Stimulated activated CD8-positive, alpha-beta memory T cell treated with anti-CD3 and anti-CD28 coated beads, Interleukin-7, amount 100 ng/mL, for 4 hours (primary cell): ENCODE measurements around the gene MAP3K5.

Experiments
- DNase-seq, 2 donors: peaks; one replicate each; pipeline ENCODE4 v3.0.0-alpha.2; 2020; ENCODE audit warnings: low read depth in 2 of 2

MAP3K5 gene

GRCh38 chr6:136749359-136749997 lies 42.8 kb downstream of the MAP3K5 start:
- DNase-seq: no peak

DNA sequence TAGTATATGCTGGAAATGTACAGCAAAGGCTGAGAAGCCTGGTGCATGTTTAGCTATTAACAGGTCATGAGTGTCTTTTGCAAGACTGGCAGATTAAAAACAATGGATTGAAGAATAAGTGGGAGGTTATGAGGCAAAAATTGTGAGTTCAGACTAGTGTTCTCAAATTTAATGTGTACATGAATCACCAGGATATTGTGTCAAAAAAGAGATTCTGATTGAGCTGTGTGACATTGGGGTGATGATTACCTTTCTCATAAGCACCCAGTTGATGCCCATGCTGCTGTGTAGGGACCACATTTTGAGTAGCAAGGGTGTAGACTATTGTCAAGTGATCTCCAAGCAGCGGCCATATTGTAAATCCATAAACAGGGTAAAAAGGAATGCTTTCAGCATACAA lies 44.8 kb downstream of the MAP3K5 start:
- DNase-seq: no peak

- no peak for DNase-seq
Measured at GRCh38 chr6:136745300-136745699, 47.0 kb downstream of the MAP3K5 start.

DNA sequence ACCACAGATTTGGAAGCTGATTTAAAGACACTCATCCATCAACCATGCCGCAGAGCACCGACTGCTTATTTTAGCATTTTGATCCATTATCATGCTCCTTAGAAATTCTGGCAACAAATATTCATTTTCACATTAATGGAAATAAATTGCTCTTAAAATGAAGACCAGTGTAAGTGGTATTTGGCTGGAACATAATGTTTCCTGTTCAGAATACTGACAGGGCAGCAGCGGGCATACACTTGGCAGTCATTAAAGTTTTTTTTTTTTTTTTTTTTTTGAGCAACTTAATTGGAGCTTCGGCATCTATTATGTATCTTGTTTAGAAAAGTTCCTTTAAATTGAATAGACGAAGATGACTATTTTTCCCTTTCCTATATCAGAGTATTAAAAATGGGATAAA lies 47.4 kb downstream of the MAP3K5 start:
- DNase-seq: no peak

DNA sequence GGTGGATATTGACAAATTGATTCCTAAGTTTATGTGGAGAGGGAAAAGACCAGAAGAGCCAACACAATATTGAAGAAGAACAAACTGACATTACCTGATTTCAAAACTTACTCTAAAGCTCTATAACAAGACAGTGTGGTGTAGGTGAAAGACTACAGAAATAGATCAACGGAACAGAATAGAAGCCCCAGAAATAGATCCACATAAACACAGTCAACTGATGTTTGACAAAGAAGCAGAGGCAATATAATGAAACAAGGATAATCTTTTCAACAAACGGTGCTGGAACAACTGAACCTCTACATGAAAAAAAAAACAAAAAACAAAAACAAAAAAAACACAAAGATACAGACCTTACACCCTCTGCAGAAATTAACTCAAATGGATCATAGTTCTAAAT lies 50.2 kb downstream of the MAP3K5 start:
- no peak for DNase-seq

- no peak for DNase-seq
Measured at GRCh38 chr6:136740050-136740974, 52.0 kb downstream of the MAP3K5 start.

DNA sequence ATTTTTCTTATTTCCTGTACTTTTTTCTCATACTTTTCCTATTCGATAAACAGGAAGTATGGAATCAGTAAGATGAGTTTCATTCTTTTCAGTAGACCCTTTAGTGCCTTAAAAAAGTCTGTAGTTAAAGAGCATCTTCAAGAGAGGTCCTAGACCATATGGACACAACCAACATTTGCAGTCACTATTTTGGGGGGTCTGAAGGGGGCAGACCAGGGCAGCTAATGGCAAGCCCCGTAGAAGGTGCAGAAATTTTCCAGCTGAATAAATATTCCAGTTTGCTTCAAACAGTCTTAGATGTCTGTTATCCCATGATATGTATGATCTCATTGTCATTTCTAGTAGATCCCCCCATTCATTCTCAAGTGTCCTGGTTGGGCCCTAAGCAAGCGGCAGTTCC lies 52.8 kb downstream of the MAP3K5 start:
- no peak for DNase-seq

DNA sequence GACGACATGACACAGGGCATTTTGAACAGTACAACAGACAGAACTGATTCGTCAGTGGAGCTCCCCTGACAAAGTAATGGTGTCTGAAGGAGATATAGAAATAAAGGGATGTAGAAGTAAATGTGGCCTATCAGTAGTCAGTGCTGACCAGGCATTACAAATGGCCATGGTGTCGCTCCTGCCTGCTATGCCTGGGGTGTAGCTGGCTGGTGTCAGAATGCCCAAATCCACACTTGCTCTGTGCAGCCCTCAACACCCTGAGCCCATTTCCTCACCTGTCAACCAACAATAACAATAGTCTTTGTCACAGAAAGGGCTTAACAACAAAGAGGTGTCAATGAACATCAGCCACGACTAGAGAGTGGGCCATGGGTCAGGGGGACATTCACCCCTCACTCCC lies 53.2 kb downstream of the MAP3K5 start:
- no peak for DNase-seq

DNA sequence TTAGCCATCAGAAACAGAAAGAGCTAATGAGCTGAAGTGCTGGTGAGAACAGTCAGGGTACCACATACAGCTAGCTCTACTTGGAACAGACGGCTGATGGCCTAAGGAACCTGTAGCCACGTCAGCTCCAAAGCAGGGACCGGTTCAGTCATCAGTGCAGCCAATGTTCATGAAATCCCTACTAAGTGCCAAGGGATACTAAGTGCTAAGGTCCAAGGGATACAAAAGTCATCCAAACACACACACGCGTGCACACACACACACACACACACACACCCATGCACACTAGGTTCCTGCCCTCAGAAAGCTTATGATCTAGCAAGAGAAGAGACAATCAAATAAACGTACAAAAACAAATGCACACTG lies 53.6 kb downstream of the MAP3K5 start:
- DNase-seq: no peak

DNA sequence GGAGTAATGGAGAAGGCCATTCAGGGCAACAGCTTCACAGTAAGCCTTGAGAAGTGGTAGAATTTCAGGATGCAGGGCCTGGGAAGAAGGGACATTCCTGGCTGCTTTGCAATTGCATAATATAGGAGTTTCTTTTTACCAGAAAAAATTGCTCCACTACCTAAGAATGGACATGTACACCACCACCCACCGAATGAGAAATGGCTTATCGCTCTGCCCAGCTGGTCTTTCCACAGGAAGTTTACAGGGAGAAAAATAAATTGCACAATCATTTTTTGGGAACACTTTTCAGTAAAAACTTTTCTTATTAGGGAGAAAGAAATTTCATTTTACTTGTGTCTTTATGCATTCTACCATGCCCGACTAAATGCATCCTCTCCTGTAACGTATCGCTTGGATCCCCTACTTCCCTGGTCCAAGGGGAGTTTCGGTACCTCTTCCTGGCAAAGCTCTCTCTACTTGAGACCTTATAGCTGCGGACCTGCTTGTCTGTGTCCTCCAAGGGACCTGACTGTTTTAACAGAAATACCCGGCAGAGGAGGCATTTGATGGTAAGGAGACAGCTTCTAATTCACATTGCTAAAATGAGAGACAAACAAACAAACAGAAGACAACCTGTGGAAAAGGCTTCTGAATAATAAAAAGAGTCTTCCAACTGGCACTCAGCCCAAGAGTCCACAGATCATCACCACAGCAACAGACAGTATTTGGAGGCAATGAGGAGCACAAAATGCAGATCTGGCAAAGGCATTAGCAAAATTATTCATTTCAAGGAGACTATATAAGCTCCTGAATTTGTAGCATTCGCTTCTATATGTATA lies 54.2 kb downstream of the MAP3K5 start:
- no peak for DNase-seq

DNA sequence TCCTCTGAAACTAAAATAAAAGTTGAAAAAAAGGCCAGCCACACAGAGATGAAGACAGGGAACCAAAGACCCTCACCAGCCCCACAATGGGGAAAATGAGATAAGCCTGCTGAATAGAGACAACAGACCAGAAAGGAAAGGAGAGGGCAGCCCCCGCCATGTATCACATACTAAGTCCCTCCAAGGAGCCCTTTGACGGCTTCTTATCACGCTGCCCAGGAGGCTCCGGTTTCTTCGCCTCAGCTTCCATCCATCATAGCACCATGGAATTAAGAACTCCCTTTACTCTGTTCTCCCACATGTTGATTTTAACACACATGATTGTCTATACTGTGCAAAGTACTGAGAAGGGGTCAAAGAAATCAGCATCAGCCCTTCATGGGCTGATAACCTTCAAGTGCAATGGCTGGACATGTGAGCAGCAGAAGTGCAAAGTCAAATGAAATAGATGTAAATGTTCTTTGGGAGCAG lies 54.9 kb downstream of the MAP3K5 start:
- no peak for DNase-seq

- no peak for DNase-seq
Measured at GRCh38 chr6:136736281-136736960, 55.9 kb downstream of the MAP3K5 start.

DNA sequence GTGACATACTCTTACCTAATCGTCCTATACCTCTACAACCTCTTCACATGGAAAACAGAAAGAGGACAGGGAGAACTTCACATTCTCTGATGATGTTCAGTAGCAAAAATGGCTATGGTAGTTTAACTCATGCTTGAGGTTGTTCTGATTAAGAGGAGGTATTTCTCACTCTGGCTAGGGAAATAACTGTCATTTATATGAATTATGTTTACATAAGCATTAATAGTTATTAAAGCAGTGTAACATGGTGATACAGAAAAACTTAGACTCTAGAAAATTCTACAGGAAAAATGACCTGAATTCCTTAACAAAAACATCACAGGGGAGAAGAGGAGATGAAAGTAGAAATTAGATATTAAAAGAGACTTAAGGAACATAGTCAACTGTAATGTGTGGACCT lies 57.3 kb downstream of the MAP3K5 start:
- DNase-seq: no peak

DNA sequence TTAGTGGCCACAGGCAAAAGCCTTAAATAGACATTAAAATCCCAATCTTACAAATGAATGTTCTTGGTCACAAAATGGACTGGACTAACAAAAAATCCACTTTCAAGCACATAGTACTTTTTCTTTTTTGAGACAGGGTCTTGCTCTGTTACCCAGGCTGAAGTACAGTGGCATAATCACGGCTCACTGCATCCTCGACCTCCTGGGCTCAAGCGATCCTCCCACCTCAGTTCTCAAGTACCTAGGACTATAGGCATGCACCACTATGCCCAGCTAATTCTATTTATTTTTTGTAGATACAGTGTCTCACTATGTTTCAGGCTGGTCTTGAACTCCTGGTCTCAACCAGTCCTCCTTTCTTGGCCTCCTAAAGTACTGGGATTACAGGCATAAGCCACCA lies 59.4 kb downstream of the MAP3K5 start:
- no peak for DNase-seq

DNA sequence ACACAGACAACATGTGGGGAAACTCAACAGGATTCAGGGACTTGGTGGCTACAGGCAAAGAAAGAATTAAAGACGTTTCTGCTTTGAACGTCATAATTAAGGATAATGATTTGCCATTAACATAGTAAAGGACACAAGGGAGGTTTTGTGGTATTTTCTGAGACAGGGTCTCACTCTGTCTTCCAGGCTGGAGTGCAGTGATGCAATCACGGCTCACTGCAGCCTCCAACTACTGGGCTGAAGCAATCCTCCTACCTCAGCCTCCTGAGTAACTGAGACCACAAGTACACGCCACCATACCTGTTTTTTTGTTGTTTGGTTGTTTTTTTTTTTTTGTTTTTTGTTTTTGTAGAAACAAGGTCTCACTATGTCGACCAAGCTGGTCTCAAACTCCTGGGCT lies 62.4 kb downstream of the MAP3K5 start:
- no peak for DNase-seq

GRCh38 chr6:136728976-136729515 lies 63.2 kb downstream of the MAP3K5 start:
- DNase-seq: no peak

DNA sequence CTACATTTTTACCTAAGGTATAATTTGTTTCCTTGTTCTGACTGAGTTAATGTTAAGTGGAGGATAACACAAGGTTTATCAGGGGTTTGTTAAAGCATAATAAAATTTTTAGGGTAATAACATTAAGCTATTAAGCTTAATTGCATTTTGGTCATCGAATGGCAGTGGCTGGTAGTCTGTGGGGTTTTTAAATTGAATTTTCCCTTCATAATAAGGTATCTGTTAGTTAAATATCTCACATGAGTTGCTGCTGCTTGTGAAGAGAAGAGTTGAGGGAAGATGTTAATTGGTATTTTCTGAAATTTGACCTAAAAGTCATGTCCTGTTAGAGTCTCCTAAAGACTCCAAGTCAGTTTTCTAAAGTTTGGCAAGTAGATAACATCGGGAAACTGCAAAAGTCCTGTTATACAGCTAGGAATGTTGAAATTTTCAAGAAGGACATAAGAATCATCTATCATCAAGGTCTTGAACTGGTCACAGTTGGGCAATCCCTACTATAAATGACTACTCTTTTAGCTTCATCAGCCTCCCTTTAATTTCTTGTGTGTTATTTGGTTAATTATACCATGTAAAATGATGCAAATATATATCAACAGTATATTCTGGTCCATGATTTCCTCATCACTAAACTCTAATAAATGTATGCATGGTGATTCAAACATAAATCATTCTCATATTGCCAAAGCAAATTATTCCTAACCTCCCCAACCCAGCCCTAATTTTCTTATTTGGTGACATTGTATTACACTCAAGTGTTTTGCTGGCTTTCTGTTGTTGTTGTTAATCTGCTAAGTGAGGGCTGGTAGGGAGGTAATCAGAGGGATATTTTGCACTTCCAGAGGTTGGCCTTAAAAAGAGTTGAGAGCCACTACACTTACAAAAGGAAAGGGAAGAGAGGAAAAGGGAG lies 64.0 kb downstream of the MAP3K5 start:
- no peak for DNase-seq

- no peak for DNase-seq
Measured at GRCh38 chr6:136726837-136727557, 65.3 kb downstream of the MAP3K5 start.

DNA sequence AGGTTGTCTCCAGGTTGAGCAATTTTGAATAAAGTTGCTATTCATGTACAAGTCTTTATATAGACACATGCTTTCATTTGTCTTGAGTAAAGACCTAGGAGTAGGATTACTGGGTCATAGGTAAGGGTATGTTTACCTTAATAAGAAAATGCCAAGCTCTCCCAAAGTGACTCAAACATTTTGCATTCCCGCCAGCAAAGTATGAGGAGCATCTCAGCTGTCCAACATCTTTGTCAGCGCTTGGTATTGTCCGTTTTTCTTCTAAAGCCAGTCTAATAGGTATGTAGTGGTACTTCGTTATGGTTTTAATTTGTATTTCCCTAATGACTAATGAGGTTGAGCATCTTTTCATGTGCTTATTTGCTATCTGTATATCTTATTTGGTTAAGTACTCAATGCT lies 67.2 kb downstream of the MAP3K5 start:
- no peak for DNase-seq

GRCh38 chr6:136723780-136724179 lies 68.5 kb downstream of the MAP3K5 start:
- peak; percentile 57 to 65 for DNase-seq
